ENCODE results near the gene APLP1. TPM values are rescaled to one million over a fixed set of nuclear protein-coding genes. Genes with fewer than 3 reads are reported as not detected.
"Not testable (repeated sequence)": the region's sequence is repeated elsewhere in the genome, so short reads cannot be mapped to it uniquely, and the experiment has no call there.

APLP1 gene
- total RNA-seq, 1 donor from 2014 or later = 2.4 TPM

- intact Hi-C loops (cut with micrococcal nuclease) = loop anchor here (1.0 kb wide), 5 partner anchors 10 to 162 kb away; partner anchors contain the start of genes ARHGAP33 and LRFN3
- no peak overlapping the region for H3K27ac Mint-ChIP-seq
Observed at GRCh38 chr19:35879068-35879467, 10.7 kb downstream of the APLP1 start.

GRCh38 chr19:35879770-35880317 lies 11.5 kb downstream of the APLP1 start:
- Mint-ChIP-seq H3K4me3 (no peak overlapping the region), H3K9me3 (no peaks in the 10 kb centered on the region), H3K36me3 (ENCODE audit: low read depth) (no peaks in the 10 kb centered on the region), H3K27me3 (ENCODE audit: insufficient read depth) (peaks cover 12% of the 10 kb centered on the region), H3K27ac (peak overlapping the region; percentile 23), H3K4me1 (ENCODE audit: low read depth) (peaks cover 15% of the 10 kb centered on the region)
- intact Hi-C loops (cut with micrococcal nuclease) = loop anchor here (1.0 to 5.0 kb wide), 7 partner anchors 11 to 188 kb away; partner anchors contain the start of genes ARHGAP33 and LRFN3
- DNase-seq (ENCODE audit: low spot score) = peak; percentile 80

More at GRCh38 chr19:35879068-35879467, 10.7 kb downstream of the APLP1 start:
- DNase-seq (ENCODE audit: low spot score) = no peak
- H3K36me3 Mint-ChIP-seq (ENCODE audit: low read depth) = no peaks in the 10 kb centered on the region
- H3K9me3 Mint-ChIP-seq = no peaks in the 10 kb centered on the region
- H3K27me3 Mint-ChIP-seq (ENCODE audit: insufficient read depth) = peaks cover 12% of the 10 kb centered on the region
- H3K4me1 Mint-ChIP-seq (ENCODE audit: low read depth) = peaks cover 15% of the 10 kb centered on the region
- H3K4me3 Mint-ChIP-seq = no peak overlapping the region

GRCh38 chr19:35882114-35882832 lies 13.9 kb downstream of the APLP1 start:
- peaks cover 11% of the 10 kb centered on the region for H3K36me3 Mint-ChIP-seq (ENCODE audit: low read depth)
- DNase-seq (ENCODE audit: low spot score) = peak; percentile 46
- intact Hi-C loops (cut with micrococcal nuclease) = loop anchor here (1.0 to 5.0 kb wide), 3 partner anchors 18 to 190 kb away; partner anchors contain the start of gene NFKBID

GRCh38 chr19:35883882-35884281 lies 15.5 kb downstream of the APLP1 start:
- no peak overlapping the region for H3K27ac Mint-ChIP-seq
- H3K4me3 Mint-ChIP-seq = no peak overlapping the region
- peaks cover 22% of the 10 kb centered on the region for H3K4me1 Mint-ChIP-seq (ENCODE audit: low read depth)
- peaks cover 22% of the 10 kb centered on the region for H3K36me3 Mint-ChIP-seq (ENCODE audit: low read depth)
- DNase-seq (ENCODE audit: low spot score) = no peak
- no peaks in the 10 kb centered on the region for H3K9me3 Mint-ChIP-seq
- H3K27me3 Mint-ChIP-seq (ENCODE audit: insufficient read depth) = peaks cover 8% of the 10 kb centered on the region
- intact Hi-C loops (cut with micrococcal nuclease) = loop anchor here (5.0 kb wide), 1 partner anchor 192 kb away; no protein-coding TSS in a partner anchor

More at GRCh38 chr19:35882114-35882832, 13.9 kb downstream of the APLP1 start:
- H3K9me3 Mint-ChIP-seq = no peaks in the 10 kb centered on the region
- H3K4me3 Mint-ChIP-seq = no peak overlapping the region
- peaks cover 15% of the 10 kb centered on the region for H3K4me1 Mint-ChIP-seq (ENCODE audit: low read depth)
- H3K27me3 Mint-ChIP-seq (ENCODE audit: insufficient read depth) = peaks cover 12% of the 10 kb centered on the region
- no peak overlapping the region for H3K27ac Mint-ChIP-seq

GRCh38 chr19:35885225-35885738 lies 16.9 kb downstream of the APLP1 start:
- Mint-ChIP-seq H3K27ac (peak overlapping the region; percentile 29), H3K27me3 (ENCODE audit: insufficient read depth) (peaks cover under 1% of the 10 kb centered on the region), H3K4me3 (no peak overlapping the region), H3K36me3 (ENCODE audit: low read depth) (peaks cover 33% of the 10 kb centered on the region), H3K9me3 (no peaks in the 10 kb centered on the region), H3K4me1 (ENCODE audit: low read depth) (peaks cover 17% of the 10 kb centered on the region)
- intact Hi-C loops (cut with micrococcal nuclease) = no loop called here
- no peak for DNase-seq (ENCODE audit: low spot score)

GRCh38 chr19:35885904-35886303 lies 17.5 kb downstream of the APLP1 start:
- Mint-ChIP-seq H3K4me1 (ENCODE audit: low read depth) (peaks cover 19% of the 10 kb centered on the region), H3K4me3 (no peak overlapping the region), H3K9me3 (no peaks in the 10 kb centered on the region), H3K27me3 (ENCODE audit: insufficient read depth) (no peaks in the 10 kb centered on the region), H3K27ac (peak overlapping the region; percentile 29), H3K36me3 (ENCODE audit: low read depth) (peaks cover 37% of the 10 kb centered on the region)
- intact Hi-C loops (cut with micrococcal nuclease) = no loop called here
- DNase-seq (ENCODE audit: low spot score) = no peak

GRCh38 chr19:35887197-35887596 lies 18.8 kb downstream of the APLP1 start:
- Mint-ChIP-seq H3K27me3 (ENCODE audit: insufficient read depth) (no peaks in the 10 kb centered on the region), H3K4me3 (no peak overlapping the region), H3K27ac (no peak overlapping the region), H3K36me3 (ENCODE audit: low read depth) (peaks cover 40% of the 10 kb centered on the region), H3K9me3 (no peaks in the 10 kb centered on the region), H3K4me1 (ENCODE audit: low read depth) (peaks cover 20% of the 10 kb centered on the region)
- DNase-seq (ENCODE audit: low spot score) = no peak
- intact Hi-C loops (cut with micrococcal nuclease) = no loop called here

GRCh38 chr19:35888398-35888797 lies 20.0 kb downstream of the APLP1 start:
- peaks cover 50% of the 10 kb centered on the region for H3K36me3 Mint-ChIP-seq (ENCODE audit: low read depth)
- intact Hi-C loops (cut with micrococcal nuclease) = no loop called here

GRCh38 chr19:35889370-35890112 lies 21.2 kb downstream of the APLP1 start:
- H3K27me3 Mint-ChIP-seq (ENCODE audit: insufficient read depth) = no peaks in the 10 kb centered on the region

More at GRCh38 chr19:35888398-35888797, 20.0 kb downstream of the APLP1 start:
- Mint-ChIP-seq H3K27me3 (ENCODE audit: insufficient read depth) (no peaks in the 10 kb centered on the region), H3K4me1 (ENCODE audit: low read depth) (peaks cover 15% of the 10 kb centered on the region), H3K4me3 (no peak overlapping the region), H3K9me3 (no peaks in the 10 kb centered on the region), H3K27ac (no peak overlapping the region)
- DNase-seq (ENCODE audit: low spot score) = no peak

GRCh38 chr19:35890113-35890650 lies 21.8 kb downstream of the APLP1 start:
- Mint-ChIP-seq H3K27me3 (ENCODE audit: insufficient read depth) (no peaks in the 10 kb centered on the region), H3K4me1 (ENCODE audit: low read depth) (peaks cover 15% of the 10 kb centered on the region), H3K27ac (no peak overlapping the region), H3K36me3 (ENCODE audit: low read depth) (peaks cover 56% of the 10 kb centered on the region), H3K9me3 (no peaks in the 10 kb centered on the region), H3K4me3 (no peak overlapping the region)
- DNase-seq (ENCODE audit: low spot score) = no peak
- intact Hi-C loops (cut with micrococcal nuclease) = no loop called here

More at GRCh38 chr19:35889370-35890112, 21.2 kb downstream of the APLP1 start:
- Mint-ChIP-seq H3K4me1 (ENCODE audit: low read depth) (peaks cover 15% of the 10 kb centered on the region), H3K27ac (peak overlapping the region; percentile 44), H3K9me3 (no peaks in the 10 kb centered on the region), H3K4me3 (no peak overlapping the region), H3K36me3 (ENCODE audit: low read depth) (peaks cover 54% of the 10 kb centered on the region)
- no peak for DNase-seq (ENCODE audit: low spot score)
- intact Hi-C loops (cut with micrococcal nuclease) = no loop called here

- intact Hi-C loops (cut with micrococcal nuclease); H3K27me3 Mint-ChIP-seq (ENCODE audit: insufficient read depth); DNase-seq (ENCODE audit: low spot score); H3K9me3 Mint-ChIP-seq; H3K4me3 Mint-ChIP-seq; H3K27ac Mint-ChIP-seq: not testable (repeated sequence)
- H3K36me3 Mint-ChIP-seq (ENCODE audit: low read depth) = peaks cover 58% of the 10 kb centered on the region
- peaks cover 22% of the 10 kb centered on the region for H3K4me1 Mint-ChIP-seq (ENCODE audit: low read depth)
Observed at GRCh38 chr19:35891819-35892218, 23.4 kb downstream of the APLP1 start.

- no peaks in the 10 kb centered on the region for H3K27me3 Mint-ChIP-seq (ENCODE audit: insufficient read depth)
- no peaks in the 10 kb centered on the region for H3K9me3 Mint-ChIP-seq
- H3K4me1 Mint-ChIP-seq (ENCODE audit: low read depth) = peaks cover 20% of the 10 kb centered on the region
- no peak for DNase-seq (ENCODE audit: low spot score)
- H3K27ac Mint-ChIP-seq = no peak overlapping the region
- H3K36me3 Mint-ChIP-seq (ENCODE audit: low read depth) = peaks cover 59% of the 10 kb centered on the region
- intact Hi-C loops (cut with micrococcal nuclease) = no loop called here
- H3K4me3 Mint-ChIP-seq = peak overlapping the region; percentile 26
Observed at GRCh38 chr19:35894342-35894741, 26.0 kb downstream of the APLP1 start.
